ENCODE measurements around the gene NAXD. TPM values are rescaled to one million over a fixed set of nuclear protein-coding genes. Genes with fewer than 3 reads are reported as not detected.

Gene NAXD
- total and polyA plus RNA-seq, 10 of the 15 experiments (the other 5 are each of a cell fraction or from before 2014, with no cell fraction given): 1.5 to 36.2 (median 23.8) TPM

DNA sequence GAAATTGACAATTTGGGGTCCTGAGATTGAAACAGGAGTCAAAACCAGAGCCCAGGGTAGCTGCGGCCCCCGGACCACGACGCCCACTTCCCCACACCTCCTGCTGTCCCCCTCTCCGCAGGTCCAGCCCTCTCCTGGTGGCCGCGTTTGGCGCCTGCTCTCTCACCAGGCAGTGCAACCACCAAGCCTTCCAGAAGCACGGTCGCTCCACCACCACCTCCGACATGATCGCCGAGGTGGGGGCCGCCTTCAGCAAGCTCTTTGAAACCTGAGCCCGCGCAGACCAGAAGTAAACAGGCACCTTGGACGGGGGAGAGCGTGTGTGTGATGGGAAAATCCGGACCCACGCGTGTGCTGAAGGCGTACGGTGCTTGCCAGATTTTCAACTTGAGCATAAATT, 22.9 kb downstream of the NAXD start:
- TF ChIP-seq SIX5 (IDR thresholded peaks at IDR 0.05; ENCODE audit: low read depth, low read length, severe bottlenecking): no peak
- no peak for TF ChIP-seq RUNX3 (IDR thresholded peaks at IDR 0.05; ENCODE audit: low read length)
- TF ChIP-seq ZBED1 (IDR thresholded peaks at IDR 0.05; ENCODE audit: borderline replicate concordance): no peak
- no peak for TF ChIP-seq NFYB (IDR thresholded peaks at IDR 0.05; ENCODE audit: insufficient read depth, low read depth, low read length)
- TF ChIP-seq EP300 (IDR thresholded peaks at IDR 0.05; ENCODE audit: borderline replicate concordance in 1 of 2, control insufficient read depth in 1 of 2, low read depth in 2 of 2, low read length in 2 of 2): no peak
- no peak for TF ChIP-seq TCF7 (IDR thresholded peaks at IDR 0.05; ENCODE audit: borderline replicate concordance)
- TF ChIP-seq MTA3 (IDR thresholded peaks at IDR 0.05; ENCODE audit: borderline replicate concordance, low read length): no peak
- no peak for TF ChIP-seq NR2C2 (IDR thresholded peaks at IDR 0.05; ENCODE audit: borderline replicate concordance, control insufficient read depth, insufficient read length, low read depth)
- TF ChIP-seq, protein P1, sequence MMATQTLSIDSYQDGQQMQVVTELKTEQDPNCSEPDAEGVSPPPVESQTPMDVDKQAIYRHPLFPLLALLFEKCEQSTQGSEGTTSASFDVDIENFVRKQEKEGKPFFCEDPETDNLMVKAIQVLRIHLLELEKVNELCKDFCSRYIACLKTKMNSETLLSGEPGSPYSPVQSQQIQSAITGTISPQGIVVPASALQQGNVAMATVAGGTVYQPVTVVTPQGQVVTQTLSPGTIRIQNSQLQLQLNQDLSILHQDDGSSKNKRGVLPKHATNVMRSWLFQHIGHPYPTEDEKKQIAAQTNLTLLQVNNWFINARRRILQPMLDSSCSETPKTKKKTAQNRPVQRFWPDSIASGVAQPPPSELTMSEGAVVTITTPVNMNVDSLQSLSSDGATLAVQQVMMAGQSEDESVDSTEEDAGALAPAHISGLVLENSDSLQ (IDR thresholded peaks at IDR 0.05): no peak
- TF ChIP-seq SMARCA5 (IDR thresholded peaks at IDR 0.05): no peak
- no peak for TF ChIP-seq EZH2 (IDR thresholded peaks at IDR 0.05; ENCODE audit: borderline replicate concordance, control insufficient read depth, low read depth, low read length)
- TF ChIP-seq, protein P2, sequence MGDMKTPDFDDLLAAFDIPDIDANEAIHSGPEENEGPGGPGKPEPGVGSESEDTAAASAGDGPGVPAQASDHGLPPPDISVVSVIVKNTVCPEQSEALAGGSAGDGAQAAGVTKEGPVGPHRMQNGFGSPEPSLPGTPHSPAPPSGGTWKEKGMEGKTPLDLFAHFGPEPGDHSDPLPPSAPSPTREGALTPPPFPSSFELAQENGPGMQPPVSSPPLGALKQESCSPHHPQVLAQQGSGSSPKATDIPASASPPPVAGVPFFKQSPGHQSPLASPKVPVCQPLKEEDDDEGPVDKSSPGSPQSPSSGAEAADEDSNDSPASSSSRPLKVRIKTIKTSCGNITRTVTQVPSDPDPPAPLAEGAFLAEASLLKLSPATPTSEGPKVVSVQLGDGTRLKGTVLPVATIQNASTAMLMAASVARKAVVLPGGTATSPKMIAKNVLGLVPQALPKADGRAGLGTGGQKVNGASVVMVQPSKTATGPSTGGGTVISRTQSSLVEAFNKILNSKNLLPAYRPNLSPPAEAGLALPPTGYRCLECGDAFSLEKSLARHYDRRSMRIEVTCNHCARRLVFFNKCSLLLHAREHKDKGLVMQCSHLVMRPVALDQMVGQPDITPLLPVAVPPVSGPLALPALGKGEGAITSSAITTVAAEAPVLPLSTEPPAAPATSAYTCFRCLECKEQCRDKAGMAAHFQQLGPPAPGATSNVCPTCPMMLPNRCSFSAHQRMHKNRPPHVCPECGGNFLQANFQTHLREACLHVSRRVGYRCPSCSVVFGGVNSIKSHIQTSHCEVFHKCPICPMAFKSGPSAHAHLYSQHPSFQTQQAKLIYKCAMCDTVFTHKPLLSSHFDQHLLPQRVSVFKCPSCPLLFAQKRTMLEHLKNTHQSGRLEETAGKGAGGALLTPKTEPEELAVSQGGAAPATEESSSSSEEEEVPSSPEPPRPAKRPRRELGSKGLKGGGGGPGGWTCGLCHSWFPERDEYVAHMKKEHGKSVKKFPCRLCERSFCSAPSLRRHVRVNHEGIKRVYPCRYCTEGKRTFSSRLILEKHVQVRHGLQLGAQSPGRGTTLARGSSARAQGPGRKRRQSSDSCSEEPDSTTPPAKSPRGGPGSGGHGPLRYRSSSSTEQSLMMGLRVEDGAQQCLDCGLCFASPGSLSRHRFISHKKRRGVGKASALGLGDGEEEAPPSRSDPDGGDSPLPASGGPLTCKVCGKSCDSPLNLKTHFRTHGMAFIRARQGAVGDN (IDR thresholded peaks at IDR 0.05): no peak
- TF ChIP-seq, protein P3, sequence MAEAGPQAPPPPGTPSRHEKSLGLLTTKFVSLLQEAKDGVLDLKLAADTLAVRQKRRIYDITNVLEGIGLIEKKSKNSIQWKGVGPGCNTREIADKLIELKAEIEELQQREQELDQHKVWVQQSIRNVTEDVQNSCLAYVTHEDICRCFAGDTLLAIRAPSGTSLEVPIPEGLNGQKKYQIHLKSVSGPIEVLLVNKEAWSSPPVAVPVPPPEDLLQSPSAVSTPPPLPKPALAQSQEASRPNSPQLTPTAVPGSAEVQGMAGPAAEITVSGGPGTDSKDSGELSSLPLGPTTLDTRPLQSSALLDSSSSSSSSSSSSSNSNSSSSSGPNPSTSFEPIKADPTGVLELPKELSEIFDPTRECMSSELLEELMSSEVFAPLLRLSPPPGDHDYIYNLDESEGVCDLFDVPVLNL (IDR thresholded peaks at IDR 0.05; ENCODE audit: low read depth, low read length): no peak
- 95% methylated on average over 23 of the region's 23 CpGs for WGBS (ENCODE audit: insufficient coverage, insufficient replicate concordance, low lambda C conversion rate, missing lambda C conversion rate)
- ChIA-PET SMC1A (ENCODE audit: uncharacterized antibody, unreplicated experiment) (interaction anchor here (0.7 to 1.1 kb wide), 6 partner anchors 8 to 238 kb away, joined by 3 to 4 read pairs (median 3); no protein-coding TSS in a partner anchor), POLR2A (interaction anchor here (1.1 kb wide), 1 partner anchor 14 kb away, joined by 4 read pairs; no protein-coding TSS in a partner anchor), CTCF (no interaction called here), RAD21 (ENCODE audit: unreplicated experiment) (interaction anchor here (1.0 kb wide), 1 partner anchor 183 kb away, joined by 3 read pairs; no protein-coding TSS in a partner anchor)
- Histone ChIP-seq H3K9ac (ENCODE audit: control insufficient read depth, insufficient read depth, low read length) (no peak overlapping the region), H3K27ac (ENCODE audit: control insufficient read depth, insufficient read depth) (no peak overlapping the region), H3K4me2 (ENCODE audit: control insufficient read depth, insufficient read depth) (no peak overlapping the region), H3K36me3 (ENCODE audit: control insufficient read depth in 2 of 2, insufficient read depth in 2 of 2, low read length in 1 of 2) (peaks cover 43 to 51% of the 10 kb centered on the region in 2 experiments), H3K4me1 (ENCODE audit: control insufficient read depth, insufficient read depth, low read length) (no peaks in the 10 kb centered on the region), H3K79me2 (ENCODE audit: control insufficient read depth, insufficient read depth, low read length) (no peaks in the 10 kb centered on the region), H4K20me1 (ENCODE audit: control insufficient read depth, insufficient read depth) (no peaks in the 10 kb centered on the region; the same call in 1 of the 2 replicates), H3K4me3 (no peak overlapping the region), H3K9me3 (replicated peaks; ENCODE audit: control insufficient read depth, insufficient read depth, low read length) (no peaks in the 10 kb centered on the region), H2AFZ (ENCODE audit: control insufficient read depth, low read depth, low read length) (no peak overlapping the region), H3K27me3 (replicated peaks in 1 of 2; ENCODE audit: control insufficient read depth in 2 of 2, insufficient read depth in 2 of 2, low read length in 1 of 2) (no peaks in the 10 kb centered on the region)
- no peak for DNase-seq (ENCODE audit: low read depth, low spot score)
- no TSS peak for BruUV-seq (replicated peaks)
- intact Hi-C loops (cut with micrococcal nuclease; ENCODE audit: unreplicated experiment) (no loop called here), in situ Hi-C loops (cut with MboI) (no loop called here)
- ATAC-seq: no peak
- FAIRE-seq: no peak
